Activated CD4-positive, CD25-positive, alpha-beta regulatory T cell treated with anti-CD3 and anti-CD28 coated beads, Interleukin-2, amount 50 U/mL, for 24 hours (primary cell): ENCODE measurements around the gene F3.
A peak's percentile ranks its signal among the peaks of the same experiment; 100 is the strongest.

ENCODE experiments used
- ATAC-seq, 2 donors: fragments of 150-1000 bp; cut with Tn5 transposase; one replicate each; pipeline ENCODE4 v1.10.0; 2021; ENCODE audit warnings: mild to moderate bottlenecking in 1 of 2, moderate library complexity in 1 of 2

F3 gene

DNA sequence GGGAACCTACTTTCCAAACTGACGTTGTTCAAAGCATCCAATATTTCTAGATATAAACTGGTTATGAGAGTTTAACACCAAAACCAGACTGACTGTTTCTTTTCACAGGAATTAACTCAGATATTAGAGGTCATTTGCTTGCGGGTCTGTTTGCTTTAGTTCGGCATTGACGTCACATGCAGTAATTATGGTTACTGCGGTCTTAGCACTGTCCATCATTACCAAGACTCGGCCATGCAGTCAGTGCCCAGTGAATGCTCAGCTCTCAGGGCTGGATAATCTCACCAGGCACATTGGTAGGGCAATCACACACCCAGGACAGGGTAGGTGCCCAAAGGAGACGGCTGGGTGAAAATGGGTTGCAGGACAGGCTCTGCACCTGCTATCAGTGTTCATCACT lies 9.9 kb upstream of the F3 start:
- ATAC-seq, result no peak

DNA sequence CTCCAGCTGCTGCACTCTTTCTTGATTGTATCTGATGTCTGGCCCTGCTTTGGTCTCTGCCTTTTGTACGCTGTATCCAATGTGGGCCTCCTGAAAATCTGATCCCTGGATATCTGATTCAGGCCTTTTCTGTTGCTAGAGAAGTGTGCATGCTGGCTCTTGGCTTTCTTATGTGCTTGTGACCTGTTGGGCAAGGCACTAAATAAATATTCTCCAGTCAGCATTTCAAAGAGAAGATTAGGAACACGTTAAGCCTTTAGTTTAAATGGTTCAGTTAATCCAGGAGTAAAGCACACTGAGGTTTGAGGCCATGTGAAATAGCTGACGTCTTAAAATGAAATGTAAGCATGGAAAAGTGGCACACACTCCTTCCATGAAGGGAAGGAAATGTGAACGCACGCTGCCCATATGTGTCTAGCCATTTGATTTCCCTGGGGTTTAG lies 9.3 kb upstream of the F3 start:
- no peak for ATAC-seq

DNA sequence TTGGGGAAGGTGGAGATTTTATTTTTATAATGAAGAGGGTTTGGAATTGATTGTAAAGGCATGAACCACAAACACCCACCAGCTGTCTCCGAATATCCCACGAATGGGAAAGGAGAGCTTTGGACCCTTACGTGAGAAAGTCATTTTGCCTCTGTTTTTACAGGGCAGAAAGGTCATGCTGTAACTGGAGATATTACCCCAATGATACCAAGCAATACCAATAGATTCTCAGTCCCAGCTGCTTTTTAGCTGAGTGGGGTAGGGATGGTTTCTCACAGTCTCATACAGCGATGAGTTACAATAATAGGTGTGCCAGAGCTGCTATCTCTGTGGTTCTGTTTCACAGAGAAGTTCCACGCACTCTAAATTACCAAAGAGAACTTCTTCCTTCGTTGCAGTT lies 8.8 kb upstream of the F3 start:
- no peak for ATAC-seq

DNA sequence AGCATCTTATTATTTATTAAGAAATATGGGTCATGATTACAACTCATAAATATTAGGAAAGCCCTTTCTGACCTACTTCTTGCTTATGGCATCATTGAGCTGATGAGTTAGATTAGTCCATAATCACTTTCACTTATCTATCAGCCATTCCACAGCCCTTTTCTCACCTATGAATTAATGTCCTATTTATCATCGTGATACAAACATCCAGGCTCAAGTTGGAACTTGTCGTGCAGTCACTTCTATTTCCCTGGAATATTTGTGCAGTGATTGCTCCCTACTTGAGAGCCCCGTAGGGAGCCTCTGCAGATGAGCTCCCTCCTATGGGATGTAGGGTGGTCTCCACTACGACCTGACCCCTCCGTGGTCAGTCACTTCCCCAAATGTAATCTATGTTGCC lies 8.1 kb upstream of the F3 start:
- no peak for ATAC-seq

DNA sequence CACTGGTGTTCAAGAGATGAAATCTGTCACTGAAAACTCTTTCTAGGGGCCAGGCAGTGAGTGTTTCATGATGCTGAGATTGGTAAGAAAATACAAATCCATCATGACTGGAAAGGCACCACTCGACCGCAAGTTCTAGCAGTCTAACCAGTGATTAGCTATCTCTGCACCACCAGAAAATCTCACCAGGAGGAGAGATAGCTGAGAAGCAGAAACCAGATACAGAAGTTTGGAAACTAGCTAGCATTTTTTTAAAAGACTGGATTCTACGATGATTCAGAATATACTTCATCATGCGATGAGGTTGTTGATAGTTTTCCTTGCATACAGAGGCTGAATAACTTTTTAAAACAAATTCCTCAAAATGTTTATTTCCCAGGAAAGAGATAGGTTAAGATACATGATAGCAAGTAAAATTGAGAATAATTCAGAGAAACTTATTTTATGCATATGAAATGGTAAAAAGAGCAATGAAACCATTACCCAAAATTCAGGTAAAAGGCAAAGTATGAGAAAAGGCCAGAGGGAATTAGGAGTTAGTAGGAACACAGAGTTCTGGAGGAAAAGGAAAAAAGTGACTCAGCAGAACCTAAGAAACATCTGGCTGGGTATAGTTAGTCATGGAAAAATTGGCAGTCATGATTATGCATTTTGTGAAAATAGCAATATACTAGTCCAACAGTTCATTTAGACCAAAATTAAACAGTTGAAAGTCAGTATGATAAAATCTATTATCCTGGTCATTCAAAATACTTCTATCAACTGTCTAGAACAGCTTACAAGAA lies 3.3 kb upstream of the F3 start:
- ATAC-seq, result no peak

DNA sequence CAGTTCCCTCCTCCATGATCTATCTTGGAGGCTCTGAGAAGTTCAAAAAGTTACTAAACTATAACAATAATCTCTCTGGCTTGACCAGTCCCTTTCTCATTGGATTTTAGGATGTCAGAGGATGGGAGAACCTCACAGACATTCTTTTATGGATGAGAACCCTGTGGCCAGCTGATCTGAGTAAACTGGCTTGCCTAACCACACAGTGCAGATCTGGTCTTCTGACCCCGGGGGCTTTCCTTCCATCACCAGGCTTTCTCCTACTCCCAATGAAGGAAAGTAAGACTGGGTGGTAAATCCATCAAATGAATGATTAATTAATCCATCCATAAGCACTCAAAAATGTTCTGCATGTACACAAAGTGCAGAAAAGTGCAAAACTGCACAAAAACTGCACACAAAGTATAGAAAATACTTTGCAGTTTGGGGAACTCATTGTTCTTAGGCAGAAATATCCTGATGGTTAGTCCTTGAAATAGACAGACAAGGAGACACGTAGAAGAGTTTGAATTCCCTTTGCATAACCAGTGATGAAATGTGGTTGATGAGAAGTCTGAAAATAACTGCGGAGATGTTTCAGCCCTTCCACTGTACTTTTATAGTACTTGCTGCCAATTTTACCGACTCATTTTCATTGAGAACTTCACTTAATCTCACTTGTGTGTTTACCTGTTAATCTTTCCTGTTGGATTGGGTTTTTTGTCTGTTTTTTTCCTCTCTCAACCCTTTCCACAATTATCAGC lies 2.5 kb upstream of the F3 start:
- ATAC-seq, result no peak

DNA sequence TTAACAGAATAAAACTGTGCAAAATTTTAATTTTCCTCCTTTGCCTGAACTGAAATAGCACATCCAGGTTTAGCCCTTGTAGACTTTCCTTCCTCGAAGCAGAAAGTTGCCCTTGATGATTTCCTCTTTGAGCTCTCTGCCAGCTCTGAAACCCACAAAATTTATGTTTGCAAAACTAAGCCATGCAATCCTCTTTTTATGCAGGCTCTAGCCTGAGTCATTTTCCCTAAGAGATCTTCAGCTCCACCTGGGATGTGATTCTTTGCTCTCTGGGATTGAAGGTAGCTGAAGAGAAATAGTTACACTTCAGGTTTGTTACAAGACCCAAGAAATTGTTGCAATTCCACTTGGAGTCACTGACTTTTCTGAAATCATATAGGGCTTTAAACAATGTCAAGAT lies 1.4 kb upstream of the F3 start:
- no peak for ATAC-seq

DNA sequence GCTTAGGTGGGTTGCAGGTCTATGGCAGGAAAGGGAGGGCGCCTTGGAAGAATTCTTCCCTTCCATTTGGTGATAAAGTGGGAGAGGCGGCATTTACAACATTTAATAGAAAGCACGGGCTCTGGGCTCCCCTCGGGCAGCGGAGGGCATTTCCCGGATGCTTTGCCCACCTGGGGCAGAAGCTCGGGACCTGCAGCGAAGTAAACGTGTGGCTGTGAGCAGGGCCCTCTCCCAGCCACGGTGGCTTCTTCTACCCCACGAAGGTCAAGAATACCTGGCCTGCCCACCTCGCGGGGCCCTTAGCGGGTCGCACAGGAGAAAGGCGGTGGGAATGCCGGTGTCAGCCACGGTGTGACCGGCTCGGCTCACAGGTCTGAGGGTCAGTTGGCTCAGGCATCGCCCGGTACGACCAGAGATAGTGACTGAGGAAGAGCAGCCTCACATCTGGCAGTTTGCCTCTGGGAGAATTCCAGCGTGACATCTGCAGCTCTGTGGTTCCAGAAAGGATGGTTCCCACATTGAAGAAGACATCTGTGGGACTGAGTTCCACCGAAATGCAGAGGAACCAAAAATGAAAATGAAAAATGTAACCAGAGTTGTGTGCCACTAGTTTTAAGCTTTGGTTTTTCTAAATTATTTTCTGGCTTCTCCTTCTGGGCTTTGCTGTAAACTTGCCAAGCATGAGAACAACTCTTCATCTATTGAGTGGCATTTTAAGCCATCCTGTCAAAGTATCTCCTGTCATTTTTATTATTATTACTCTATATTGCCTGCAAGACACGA lies 720 bp upstream of the F3 start:
- peak; percentile 12 to 22 for ATAC-seq

DNA sequence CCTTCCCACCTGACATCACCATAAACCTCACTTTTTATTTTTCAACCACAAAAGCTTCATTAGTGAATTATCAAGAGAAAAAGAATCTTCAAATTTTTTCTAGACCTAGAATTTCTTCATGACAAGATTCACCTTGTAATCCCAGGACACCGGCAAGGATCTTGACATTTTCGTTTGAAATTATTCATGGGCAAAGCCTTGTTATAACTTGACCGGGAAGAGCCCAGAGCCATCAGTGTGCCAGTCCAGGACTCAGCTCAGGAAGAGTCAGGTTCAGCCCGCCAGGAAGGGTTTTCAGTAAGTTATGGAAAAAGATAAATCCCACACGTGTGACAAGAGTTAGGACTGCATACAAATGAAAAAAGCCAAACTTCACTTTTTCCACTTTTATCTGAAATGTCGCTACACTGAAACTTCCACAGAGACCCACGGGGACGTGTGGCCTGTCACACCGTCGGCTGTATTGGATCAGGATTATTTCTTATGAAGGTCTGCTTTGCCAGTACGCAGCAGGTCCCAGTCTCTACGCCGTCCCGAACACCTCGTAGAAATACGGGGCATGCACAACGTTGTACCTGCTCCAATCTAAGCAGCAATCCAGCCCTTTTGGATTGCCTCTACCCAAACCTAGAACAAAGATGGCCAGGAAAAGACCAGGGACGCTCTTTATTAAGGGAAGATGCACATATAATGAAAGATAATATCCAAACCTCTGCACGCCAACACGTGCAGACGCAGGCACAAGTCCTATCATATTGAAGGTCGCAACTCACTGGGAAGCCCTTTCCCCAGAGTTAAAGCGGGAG lies 916 bp downstream of the F3 start:
- no peak for ATAC-seq

DNA sequence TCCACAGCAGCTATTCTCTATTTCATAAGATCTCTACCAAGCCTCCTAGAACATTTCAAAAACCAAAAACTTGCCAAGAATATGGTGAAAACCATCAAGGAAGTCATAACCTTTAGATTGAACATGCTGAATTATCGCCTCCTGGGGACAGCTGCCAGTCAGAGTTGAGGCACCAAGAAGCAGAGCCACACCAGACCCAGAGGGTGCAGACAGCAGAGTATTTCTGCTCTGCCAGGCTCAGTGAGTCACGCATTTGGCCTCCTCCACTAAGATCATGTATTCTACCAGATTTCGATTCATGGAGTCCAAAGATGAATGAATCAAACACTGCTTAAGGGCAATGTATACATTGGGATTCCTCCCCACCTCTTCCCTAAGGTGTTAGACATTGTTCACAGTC lies 2.1 kb downstream of the F3 start:
- no peak for ATAC-seq

DNA sequence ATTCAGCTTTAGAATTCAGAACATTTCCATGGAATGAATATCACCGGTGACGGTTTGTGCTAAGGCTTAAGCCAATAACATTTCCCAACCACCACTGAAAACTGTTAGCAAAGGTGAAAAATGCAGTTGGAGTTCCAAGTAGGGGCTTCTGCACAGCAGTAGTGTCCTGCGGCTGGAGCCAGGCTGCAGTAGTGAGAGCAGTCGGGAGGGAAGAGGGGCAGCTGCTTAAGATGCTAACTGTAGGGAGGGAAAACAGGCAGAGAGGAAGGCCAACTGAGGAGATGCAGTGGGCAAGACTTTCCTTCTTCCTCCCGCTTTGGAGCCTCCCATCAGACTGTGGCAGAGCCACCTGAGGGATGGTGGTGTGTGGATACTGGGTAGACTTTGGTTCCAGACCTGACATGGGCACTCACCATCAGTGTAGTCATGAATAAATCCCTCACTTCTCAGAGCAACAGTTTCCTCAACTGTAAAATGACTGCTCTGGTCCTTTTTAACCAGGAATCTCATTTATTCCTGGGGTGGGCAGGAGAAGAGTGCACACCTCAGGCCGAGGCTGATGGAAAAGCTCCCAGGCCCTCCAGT lies 3.2 kb downstream of the F3 start:
- no peak for ATAC-seq

DNA sequence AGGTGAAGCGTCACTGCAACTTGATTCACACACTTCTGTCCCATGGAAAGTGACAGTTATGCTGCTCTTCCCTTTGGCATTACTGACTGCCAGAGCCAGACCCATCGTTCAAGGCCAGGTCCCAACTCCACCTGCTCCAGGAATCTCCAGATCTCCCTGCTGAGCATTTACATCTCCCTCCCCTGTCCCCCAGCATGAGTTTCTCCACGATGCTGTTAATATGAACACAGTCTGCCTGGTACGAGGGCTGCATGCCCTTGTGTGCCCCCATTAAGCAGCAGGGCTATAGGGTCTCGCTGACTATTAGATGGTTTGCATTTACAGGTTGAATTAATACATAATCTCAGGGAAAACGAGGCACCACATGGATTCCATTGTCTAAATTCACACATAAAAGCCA lies 4.3 kb downstream of the F3 start:
- no peak for ATAC-seq

DNA sequence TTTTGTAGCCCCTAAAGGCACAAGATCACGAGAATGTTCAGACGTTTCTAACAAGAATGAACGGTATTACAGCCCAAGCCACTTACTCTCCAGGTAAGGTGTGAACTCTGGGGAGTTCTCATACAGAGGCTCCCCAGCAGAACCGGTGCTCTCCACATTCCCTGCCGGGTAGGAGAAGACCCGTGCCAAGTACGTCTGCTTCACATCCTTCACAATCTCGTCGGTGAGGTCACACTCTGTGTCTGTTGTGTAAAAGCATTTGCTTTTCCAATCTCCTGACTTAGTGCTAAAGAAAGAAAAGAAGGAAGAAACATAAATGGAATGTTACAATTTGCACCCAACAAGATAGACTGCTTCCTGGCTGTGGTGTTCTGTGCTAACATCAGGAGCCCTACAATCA lies 5.7 kb downstream of the F3 start:
- ATAC-seq, result no peak

DNA sequence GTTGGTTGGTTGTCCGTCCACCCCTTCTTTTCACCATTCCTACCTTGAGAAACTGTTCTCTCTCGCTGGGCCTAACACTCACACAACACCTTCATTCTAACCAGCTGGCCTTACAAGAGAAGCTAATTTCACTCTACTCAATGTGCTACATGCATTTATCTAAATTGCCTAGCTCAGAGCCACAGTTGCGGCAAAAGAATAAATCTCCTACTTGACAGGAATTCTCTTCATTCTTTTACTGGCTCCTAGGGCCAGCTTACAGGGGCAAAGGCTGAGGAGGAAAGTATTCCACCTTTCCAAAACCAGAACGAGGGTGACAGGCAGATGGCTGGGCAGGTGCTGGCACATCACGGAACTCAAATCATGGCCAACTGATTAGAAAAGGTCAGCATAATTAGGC lies 6.5 kb downstream of the F3 start:
- no peak for ATAC-seq

DNA sequence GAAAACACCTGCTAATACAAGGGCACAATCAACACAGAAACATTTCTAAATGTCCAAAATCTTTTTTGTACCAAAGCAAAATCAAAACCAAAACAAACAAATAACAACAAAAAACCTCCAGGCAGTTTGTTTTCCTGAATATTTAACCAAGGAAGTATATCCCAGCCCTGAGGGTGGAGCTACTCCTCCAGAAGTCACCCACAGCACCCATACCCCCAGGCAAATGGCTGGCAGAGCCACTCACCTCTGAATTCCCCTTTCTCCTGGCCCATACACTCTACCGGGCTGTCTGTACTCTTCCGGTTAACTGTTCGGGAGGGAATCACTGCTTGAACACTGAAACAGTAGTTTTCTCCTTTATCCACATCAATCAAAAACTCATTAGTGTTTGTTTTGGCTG lies 9.5 kb downstream of the F3 start:
- ATAC-seq, result no peak

DNA sequence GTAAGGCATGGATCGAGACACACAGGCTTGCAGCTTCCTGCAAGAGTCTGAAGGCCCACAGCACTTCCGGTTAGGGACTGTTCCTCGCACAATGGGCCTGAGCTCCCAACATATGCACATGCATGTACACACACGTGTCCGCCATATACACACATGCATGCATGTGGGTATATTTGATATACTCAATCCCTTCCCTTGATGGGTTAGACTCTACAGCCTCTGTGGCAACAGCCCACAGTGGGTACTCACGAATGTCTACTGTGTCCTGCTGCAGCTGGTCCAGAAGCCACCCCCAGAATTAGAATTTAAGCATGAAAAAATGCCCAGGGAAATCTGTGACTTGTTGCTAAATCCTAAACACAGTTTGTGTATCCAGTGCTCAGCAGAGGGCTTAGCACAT lies 9.9 kb downstream of the F3 start:
- ATAC-seq, result no peak

DNA sequence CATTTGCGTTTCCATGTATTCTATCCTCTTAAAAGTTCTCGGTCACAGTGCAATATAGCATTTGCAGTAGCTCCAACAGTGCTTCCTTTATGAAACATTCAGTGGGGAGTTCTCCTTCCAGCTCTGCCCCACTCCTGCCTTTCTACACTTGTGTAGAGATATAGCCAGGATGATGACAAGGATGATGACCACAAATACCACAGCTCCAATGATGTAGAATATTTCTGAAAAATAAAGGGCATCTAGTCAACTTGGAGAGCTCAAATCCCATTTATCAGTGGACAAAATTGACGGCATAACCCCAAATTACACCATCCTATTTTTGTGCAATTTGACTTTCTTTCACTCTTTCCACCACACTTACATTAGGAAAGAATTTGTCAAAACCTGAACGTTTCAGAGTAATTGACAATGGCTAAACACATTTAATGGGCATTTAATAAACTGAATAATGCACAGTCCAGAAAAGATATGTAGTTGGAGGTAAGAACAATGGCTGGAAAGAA lies 11.1 kb downstream of the F3 start:
- ATAC-seq, result no peak

DNA sequence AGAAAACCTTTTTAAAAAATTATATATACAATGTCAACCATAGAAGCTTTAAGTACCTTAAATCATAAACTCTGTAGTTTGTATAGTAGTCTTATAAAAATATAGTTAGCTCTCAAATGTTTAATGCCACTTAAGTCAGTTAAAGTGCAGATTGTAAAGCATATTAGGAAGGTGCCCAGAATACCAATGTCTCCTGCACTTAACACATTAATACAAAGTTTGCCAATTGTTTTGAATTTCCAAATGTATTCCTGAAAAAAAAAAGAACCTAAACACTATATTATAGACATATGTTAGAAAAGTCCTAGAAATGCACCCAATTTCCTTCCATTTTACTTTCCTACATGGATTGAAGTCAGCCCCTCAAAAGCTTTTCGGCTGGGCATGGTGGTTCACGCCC lies 12.1 kb downstream of the F3 start:
- no peak for ATAC-seq

DNA sequence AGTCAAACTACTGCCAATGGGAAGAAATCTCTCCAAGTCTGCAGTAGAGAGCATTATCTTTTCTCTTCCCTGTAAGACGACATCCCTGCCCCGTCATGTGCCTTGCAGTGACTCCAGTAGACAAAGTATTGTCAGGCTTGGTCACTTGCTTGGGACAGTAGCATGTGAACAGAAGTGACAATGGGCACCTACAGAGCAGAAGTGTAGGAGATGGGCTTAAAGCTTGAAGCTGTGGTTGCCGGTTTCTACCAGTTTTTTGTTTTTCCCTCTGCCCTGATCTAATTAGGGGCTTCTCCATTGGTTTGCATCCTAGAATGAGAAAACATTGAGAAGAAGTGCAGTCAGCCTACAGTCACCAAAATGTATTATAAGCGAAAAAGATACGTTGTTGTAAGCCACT lies 12.7 kb downstream of the F3 start:
- ATAC-seq, result no peak

DNA sequence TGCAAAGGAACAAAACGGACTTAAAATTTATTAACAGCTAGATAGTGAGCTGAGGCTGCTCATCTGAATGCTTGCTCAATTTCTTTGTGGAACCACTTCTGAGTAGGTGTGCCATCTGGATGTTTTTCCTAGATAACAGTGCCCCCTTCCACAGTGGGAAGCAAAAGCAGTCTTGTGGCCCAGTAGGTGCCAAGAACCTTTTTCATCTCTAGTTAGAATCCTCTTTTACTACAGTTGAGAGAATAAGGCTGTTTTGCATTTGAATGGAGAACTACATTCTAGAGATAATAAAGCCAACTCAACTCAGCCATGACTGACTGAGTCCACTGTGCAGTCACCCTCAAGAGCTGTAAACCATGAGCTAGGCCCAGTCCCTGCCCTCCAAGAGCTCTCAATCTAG lies 13.3 kb downstream of the F3 start:
- ATAC-seq, result no peak

DNA sequence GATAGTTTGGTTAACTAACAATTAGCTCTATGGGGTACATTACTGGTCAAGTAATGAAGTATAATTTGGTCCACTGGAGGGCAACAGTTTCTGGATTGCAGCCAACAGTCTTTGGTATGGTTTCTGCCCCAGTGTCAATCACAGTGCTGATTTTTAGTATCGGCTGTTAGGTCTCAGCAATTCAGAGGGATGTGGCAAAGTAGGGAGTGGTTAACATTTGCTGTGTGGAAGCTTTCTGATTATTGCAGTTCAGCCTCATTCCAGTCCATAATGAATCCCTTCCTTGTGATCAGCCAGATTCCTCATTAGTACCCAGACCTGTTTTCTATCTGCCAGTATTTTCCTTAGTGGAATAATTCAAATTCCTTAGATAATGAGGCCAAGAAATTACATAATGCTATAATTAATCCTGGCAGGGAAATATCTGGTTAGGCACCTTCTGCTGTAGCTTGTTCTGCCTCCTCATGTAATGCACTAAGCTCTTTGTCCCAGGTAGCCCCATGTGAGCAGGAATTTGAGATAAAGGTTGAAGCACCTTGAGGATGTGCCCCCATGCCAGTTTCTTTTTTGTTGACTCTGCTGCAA lies 14.0 kb downstream of the F3 start:
- no peak for ATAC-seq
